Lower lobe of right lung (tissue), 2 donors: ENCODE measurements around the gene UPK1A. TPM values are rescaled to one million over a fixed set of nuclear protein-coding genes. Genes with fewer than 3 reads are reported as not detected.

ENCODE experiments used
- ATAC-seq, 2 donors: fragments of 200-7000 bp; cut with Tn5 transposase; one replicate each; pipeline ENCODE4 v1.9.1; 2020 to 2022; ENCODE audit warnings: mild to moderate bottlenecking in 2 of 2, moderate library complexity in 2 of 2
- DNase-seq: peaks from one replicate; pipeline ENCODE4 v3.0.0-alpha.2; 2020
- H3K27ac ChIP-seq: fragments of 200-600 bp; one replicate; pipeline ENCODE4 v1.8.0; 2022
- H3K27me3 ChIP-seq: fragments of 200-600 bp; one replicate; pipeline ENCODE4 v1.8.0; 2022; ENCODE audit warnings: low read depth
- H3K36me3 ChIP-seq: fragments of 200-600 bp; one replicate; pipeline ENCODE4 v1.8.0; 2022; ENCODE audit warnings: mild to moderate bottlenecking
- H3K4me1 ChIP-seq: fragments of 200-600 bp; one replicate; pipeline ENCODE4 v1.8.0; 2022
- H3K4me3 ChIP-seq: fragments of 200-600 bp; one replicate; pipeline ENCODE4 v1.8.0; 2022; ENCODE audit warnings: mild to moderate bottlenecking
- H3K9me3 ChIP-seq: fragments of 200-600 bp; one replicate; pipeline ENCODE4 v1.8.0; 2022
- intact Hi-C: fragments of 100-400 bp; cut with DNase I; formaldehyde crosslinking; loops from one replicate; pipeline ENCODE4 v1.11.0; 2022
- total RNA-seq: library from RNA; stranded (reverse); fragmentation: NEBNext Ultra II Directional; extraction: Animal tissue kit (Norgen Biotek cat#: 25700); gene quantifications from one replicate; pipeline ENCODE4 v1.2.1, GENCODE V29; 2021
- TF ChIP-seq, protein P1 (sequence below): fragments of 200-600 bp; IDR thresholded peaks from one replicate; pipeline ENCODE4 v1.8.0; 2022; ENCODE audit warnings: antibody characterized with exemption, mild to moderate bottlenecking
- donor health status: DM: no; HTN: yes; CAD: no; lungs with severe emphysema.

The UPK1A gene
- total RNA-seq, 1 donor from 2014 or later, result not detected

DNA sequence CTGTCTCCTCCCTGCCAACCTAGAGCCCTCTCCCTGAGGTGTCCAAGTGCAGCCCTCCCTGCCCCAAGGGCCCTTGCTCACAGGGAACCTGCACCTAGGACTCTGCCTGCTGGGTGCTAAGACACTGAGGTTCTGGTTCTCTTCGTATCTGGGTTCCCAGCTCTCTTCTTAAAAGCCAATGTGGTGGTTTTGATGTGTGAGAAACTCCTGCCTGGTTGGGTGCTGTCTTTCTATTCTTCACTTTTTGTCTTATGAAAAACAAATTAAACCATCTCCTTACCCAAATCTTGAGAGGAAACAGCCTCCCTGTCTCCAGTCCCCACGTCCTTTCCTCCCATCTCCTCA, 47.2 kb downstream of the UPK1A start:
- DNase-seq, result no peak
- Histone ChIP-seq H3K4me3 (no peak overlapping the region), H3K27ac (no peak overlapping the region), H3K4me1 (peaks cover 12% of the 10 kb centered on the region), H3K27me3 (no peaks in the 10 kb centered on the region), H3K36me3 (no peaks in the 10 kb centered on the region), H3K9me3 (no peaks in the 10 kb centered on the region)
- intact Hi-C loops, result no loop called here
- TF ChIP-seq, protein P1, sequence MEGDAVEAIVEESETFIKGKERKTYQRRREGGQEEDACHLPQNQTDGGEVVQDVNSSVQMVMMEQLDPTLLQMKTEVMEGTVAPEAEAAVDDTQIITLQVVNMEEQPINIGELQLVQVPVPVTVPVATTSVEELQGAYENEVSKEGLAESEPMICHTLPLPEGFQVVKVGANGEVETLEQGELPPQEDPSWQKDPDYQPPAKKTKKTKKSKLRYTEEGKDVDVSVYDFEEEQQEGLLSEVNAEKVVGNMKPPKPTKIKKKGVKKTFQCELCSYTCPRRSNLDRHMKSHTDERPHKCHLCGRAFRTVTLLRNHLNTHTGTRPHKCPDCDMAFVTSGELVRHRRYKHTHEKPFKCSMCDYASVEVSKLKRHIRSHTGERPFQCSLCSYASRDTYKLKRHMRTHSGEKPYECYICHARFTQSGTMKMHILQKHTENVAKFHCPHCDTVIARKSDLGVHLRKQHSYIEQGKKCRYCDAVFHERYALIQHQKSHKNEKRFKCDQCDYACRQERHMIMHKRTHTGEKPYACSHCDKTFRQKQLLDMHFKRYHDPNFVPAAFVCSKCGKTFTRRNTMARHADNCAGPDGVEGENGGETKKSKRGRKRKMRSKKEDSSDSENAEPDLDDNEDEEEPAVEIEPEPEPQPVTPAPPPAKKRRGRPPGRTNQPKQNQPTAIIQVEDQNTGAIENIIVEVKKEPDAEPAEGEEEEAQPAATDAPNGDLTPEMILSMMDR, result no peak
- ATAC-seq, result no peak

GRCh38 chr19:35713904-35714495, 47.7 kb downstream of the UPK1A start:
- no peak overlapping the region for H3K27ac ChIP-seq
- H3K9me3 ChIP-seq, result no peaks in the 10 kb centered on the region
- no peak for ATAC-seq
- no peak overlapping the region for H3K4me3 ChIP-seq
- no peak for DNase-seq
- intact Hi-C loops, result no loop called here
- H3K27me3 ChIP-seq, result no peaks in the 10 kb centered on the region
- peaks cover 17% of the 10 kb centered on the region for H3K4me1 ChIP-seq
- H3K36me3 ChIP-seq, result no peaks in the 10 kb centered on the region
- TF ChIP-seq, protein P1, result no peak

GRCh38 chr19:35714601-35715354, 48.5 kb downstream of the UPK1A start:
- H3K4me3 ChIP-seq, result no peak overlapping the region
- intact Hi-C loops, result no loop called here
- TF ChIP-seq, protein P1, result no peak
- DNase-seq, result no peak
- H3K36me3 ChIP-seq, result peaks cover 2% of the 10 kb centered on the region
- H3K27ac ChIP-seq, result peak overlapping the region; percentile 28
- H3K27me3 ChIP-seq, result no peaks in the 10 kb centered on the region
- H3K4me1 ChIP-seq, result peaks cover 25% of the 10 kb centered on the region
- H3K9me3 ChIP-seq, result no peaks in the 10 kb centered on the region
- no peak for ATAC-seq

DNA sequence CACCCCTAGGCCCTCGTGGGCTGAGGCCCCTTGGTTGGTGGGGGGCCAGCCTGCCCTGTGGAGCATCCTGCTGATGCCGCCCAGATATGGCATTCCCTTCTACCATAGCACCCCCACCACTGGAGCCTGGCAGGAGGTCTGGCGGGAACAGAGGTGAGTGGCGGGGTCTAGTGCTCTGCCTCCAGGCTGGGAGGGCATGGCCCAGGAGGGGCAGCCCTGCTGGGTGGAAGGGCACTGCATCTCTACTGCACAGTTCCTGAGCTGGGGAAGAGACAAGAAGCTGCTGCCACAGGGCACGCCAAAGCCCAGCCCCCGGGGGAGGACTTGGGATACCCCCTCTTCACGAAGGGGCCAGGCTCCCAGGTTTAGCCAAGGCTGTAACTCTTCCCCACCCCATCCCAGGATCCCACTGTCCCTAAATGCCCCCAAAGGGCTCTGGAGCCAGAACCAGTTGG, 49.1 kb downstream of the UPK1A start:
- H3K9me3 ChIP-seq, result no peaks in the 10 kb centered on the region
- ATAC-seq (no peak), DNase-seq (no peak)
- peak overlapping the region; percentile 84 for H3K27ac ChIP-seq
- TF ChIP-seq, protein P1, result no peak
- H3K36me3 ChIP-seq, result peaks cover 8% of the 10 kb centered on the region
- no peaks in the 10 kb centered on the region for H3K27me3 ChIP-seq
- H3K4me3 ChIP-seq, result peak overlapping the region; percentile 87
- peaks cover 26% of the 10 kb centered on the region for H3K4me1 ChIP-seq
- intact Hi-C loops, result no loop called here

DNA sequence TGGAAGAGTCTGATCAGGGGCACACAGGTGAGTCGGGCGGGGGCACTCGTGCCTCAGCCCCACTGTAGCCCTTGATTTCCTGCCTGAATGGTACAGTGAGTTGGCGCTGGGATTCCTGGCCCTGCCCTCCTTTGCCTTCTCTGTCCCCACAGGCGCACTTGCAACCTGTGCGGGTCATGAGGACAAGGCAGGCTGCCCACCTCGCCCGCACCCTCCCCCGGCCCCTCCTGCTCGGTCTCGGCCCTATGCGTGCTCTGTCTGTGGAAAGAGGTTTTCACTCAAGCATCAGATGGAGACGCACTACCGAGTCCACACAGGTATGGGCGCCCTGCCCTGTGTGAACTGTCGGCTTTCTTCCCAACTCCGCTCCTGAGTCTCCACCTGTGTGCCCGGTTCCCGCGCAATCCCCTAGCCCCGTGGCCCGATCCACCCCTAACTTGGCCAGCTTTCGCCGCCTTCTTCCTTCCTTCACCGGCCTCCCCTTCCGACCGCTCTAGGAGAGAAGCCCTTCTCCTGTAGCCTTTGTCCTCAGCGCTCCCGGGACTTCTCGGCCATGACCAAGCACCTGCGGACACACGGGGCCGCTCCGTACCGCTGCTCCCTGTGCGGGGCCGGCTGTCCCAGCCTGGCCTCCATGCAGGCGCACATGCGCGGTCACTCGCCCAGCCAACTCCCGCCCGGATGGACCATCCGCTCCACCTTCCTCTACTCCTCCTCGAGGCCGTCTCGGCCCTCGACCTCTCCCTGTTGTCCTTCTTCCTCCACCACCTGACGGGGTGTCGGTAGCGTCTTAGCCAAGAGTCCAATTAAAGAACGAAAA, 49.9 kb downstream of the UPK1A start:
- H3K27ac ChIP-seq, result peak overlapping the region; percentile 84
- DNase-seq (peak; percentile 77), ATAC-seq (peak; percentile 33 to 61)
- TF ChIP-seq, protein P1, result no peak
- peak overlapping the region; percentile 87 for H3K4me3 ChIP-seq
- intact Hi-C loops, result no loop called here
- H3K36me3 ChIP-seq, result peaks cover 10% of the 10 kb centered on the region
- H3K4me1 ChIP-seq, result peaks cover 26% of the 10 kb centered on the region
- H3K9me3 ChIP-seq, result no peaks in the 10 kb centered on the region
- H3K27me3 ChIP-seq, result no peaks in the 10 kb centered on the region
